WTC11 (cell line): ENCODE results near the gene SLC66A2.

Experiments used
- CTCF ChIP-seq: fragments of 200-600 bp; IDR thresholded peaks from 2 replicates; pipeline ENCODE4 v1.8.0; 2022; ENCODE audit warnings: antibody characterized with exemption
- MAX ChIP-seq: sonication (generic); formaldehyde crosslinking; IDR thresholded peaks from 2 replicates; pipeline ENCODE4 v1.8.0; 2022; ENCODE audit warnings: mild to moderate bottlenecking, missing genetic modification reagents
- MYBL2 ChIP-seq: sonication (generic); formaldehyde crosslinking; IDR thresholded peaks from 2 replicates; pipeline ENCODE4 v1.8.1; 2023; ENCODE audit warnings: mild to moderate bottlenecking, moderate library complexity, missing genetic modification reagents
- PREB ChIP-seq: sonication (generic); formaldehyde crosslinking; IDR thresholded peaks from 2 replicates; pipeline ENCODE4 v1.8.1; 2022; ENCODE audit warnings: mild to moderate bottlenecking, missing genetic modification reagents, moderate library complexity, borderline replicate concordance
- SMAD3 ChIP-seq: sonication (generic); formaldehyde crosslinking; IDR thresholded peaks from 2 replicates; pipeline ENCODE4 v1.8.0; 2022; ENCODE audit warnings: missing genetic modification reagents, mild to moderate bottlenecking, borderline replicate concordance

GRCh38 chr18:79883461-79884293, 67.8 kb downstream of the SLC66A2 start:
- TF ChIP-seq CTCF (no peak), MAX (CRISPR knock-in tag) (no peak), SMAD3 (CRISPR knock-in tag) (no peak), MYBL2 (no peak), PREB (CRISPR knock-in tag) (no peak)
